IPS DF 19.7 (cell line): ENCODE measurements around the gene RNU11.
"Not testable (repeated sequence)": the region's sequence is repeated elsewhere in the genome, so short reads cannot be mapped to it uniquely, and the experiment has no call there.

Source experiments
- DNase-seq: peaks from one replicate; pipeline ENCODE4 v3.0.0-alpha.2; 2013; ENCODE audit warnings: low read depth, low spot score

Gene RNU11

GRCh38 chr1:28648474-28649198 is at the start of gene RNU11:
RNU11 (plus strand) TSS chr1:28648600.
- peak; percentile 93 for DNase-seq

GRCh38 chr1:28601696-28602095 is 46.7 kb upstream of the RNU11 start:
- DNase-seq = no peak

- DNase-seq = no peak
These were observed 45.6 kb upstream of the RNU11 start for GRCh38 chr1:28602536-28603439.

GRCh38 chr1:28604411-28604810 is 44.0 kb upstream of the RNU11 start:
- no peak for DNase-seq

- DNase-seq = no peak
These were observed 43.4 kb upstream of the RNU11 start for GRCh38 chr1:28604962-28605361.

- DNase-seq = no peak
These were observed 41.6 kb upstream of the RNU11 start for GRCh38 chr1:28606771-28607170.

- no peak for DNase-seq
These were observed 35.2 kb upstream of the RNU11 start for GRCh38 chr1:28613175-28613574.

- DNase-seq = no peak
These were observed 16.7 kb upstream of the RNU11 start for GRCh38 chr1:28631713-28632112.

GRCh38 chr1:28632560-28632959 is 15.8 kb upstream of the RNU11 start:
- no peak for DNase-seq

- no peak for DNase-seq
These were observed 7.6 kb upstream of the RNU11 start for GRCh38 chr1:28640766-28641165.

GRCh38 chr1:28642056-28642846 is 6.1 kb upstream of the RNU11 start:
- no peak for DNase-seq

- DNase-seq = peak; percentile 82
These were observed 5.4 kb upstream of the RNU11 start, which contains the start of gene TAF12 for GRCh38 chr1:28642847-28643635. TAF12 (minus strand) TSS chr1:28643067; CDS start chr1:28622081, 20,986 bp downstream.

GRCh38 chr1:28644494-28644893 is 3.9 kb upstream of the RNU11 start:
- DNase-seq = no peak

GRCh38 chr1:28645406-28645805 is 3.0 kb upstream of the RNU11 start:
- not testable (repeated sequence) for DNase-seq

- DNase-seq = no peak
These were observed 2.4 kb upstream of the RNU11 start for GRCh38 chr1:28646040-28646439.

GRCh38 chr1:28648008-28648473 is 359 bp upstream of the RNU11 start:
- no peak for DNase-seq

GRCh38 chr1:28653063-28653462 is 4.7 kb downstream of the RNU11 start:
- not testable (repeated sequence) for DNase-seq

- not testable (repeated sequence) for DNase-seq
These were observed 5.5 kb downstream of the RNU11 start for GRCh38 chr1:28653870-28654269.

- DNase-seq = not testable (repeated sequence)
These were observed 7.3 kb downstream of the RNU11 start for GRCh38 chr1:28655448-28656311.

- no peak for DNase-seq
These were observed 7.9 kb downstream of the RNU11 start for GRCh38 chr1:28656335-28656734.
